ENCODE measurements around the gene SEL1L2. TPM values are rescaled to one million over a fixed set of nuclear protein-coding genes. Genes with fewer than 3 reads are reported as not detected.
A peak's percentile ranks its signal among the peaks of the same experiment; 100 is the strongest.
"Not testable (repeated sequence)": the region's sequence is repeated elsewhere in the genome, so short reads cannot be mapped to it uniquely, and the experiment has no call there.

The SEL1L2 gene, protein sequence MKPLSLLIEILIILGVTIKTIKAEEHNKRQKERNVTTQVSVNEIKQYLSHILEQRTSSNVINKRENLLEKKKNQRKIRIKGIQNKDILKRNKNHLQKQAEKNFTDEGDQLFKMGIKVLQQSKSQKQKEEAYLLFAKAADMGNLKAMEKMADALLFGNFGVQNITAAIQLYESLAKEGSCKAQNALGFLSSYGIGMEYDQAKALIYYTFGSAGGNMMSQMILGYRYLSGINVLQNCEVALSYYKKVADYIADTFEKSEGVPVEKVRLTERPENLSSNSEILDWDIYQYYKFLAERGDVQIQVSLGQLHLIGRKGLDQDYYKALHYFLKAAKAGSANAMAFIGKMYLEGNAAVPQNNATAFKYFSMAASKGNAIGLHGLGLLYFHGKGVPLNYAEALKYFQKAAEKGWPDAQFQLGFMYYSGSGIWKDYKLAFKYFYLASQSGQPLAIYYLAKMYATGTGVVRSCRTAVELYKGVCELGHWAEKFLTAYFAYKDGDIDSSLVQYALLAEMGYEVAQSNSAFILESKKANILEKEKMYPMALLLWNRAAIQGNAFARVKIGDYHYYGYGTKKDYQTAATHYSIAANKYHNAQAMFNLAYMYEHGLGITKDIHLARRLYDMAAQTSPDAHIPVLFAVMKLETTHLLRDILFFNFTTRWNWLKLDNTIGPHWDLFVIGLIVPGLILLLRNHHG
- not detected in 2 replicates for total RNA-seq (2014; rRNA removed)
- polyA plus RNA-seq (2012) = 0.07 TPM

DNA sequence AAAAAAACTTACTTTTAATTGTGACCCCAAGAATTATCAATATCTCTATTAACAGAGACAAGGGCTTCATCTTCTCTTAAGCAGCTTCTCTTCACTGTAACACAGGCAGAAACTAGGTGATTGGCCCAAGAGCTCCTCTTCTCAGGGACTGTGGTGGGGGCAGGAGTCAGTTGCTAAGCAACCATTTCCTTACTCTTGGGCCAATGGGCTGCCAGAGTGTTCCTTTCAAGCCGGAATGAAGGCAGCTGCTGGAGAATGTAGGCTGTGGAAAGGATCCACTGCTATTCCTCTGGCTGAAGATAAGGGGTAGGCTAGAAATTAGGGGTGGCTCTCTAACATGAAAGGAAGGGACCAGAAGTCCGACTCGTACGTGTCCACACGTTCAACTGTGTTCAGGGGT, at the start of gene SEL1L2:
Gene SEL1L2, minus strand, starts transcription at position 150 of the 400 bp plus-strand sequence. Its CDS starts 80 bp downstream, at position 70.
- DNase-seq (ENCODE audit: low read depth) = no peak

DNA sequence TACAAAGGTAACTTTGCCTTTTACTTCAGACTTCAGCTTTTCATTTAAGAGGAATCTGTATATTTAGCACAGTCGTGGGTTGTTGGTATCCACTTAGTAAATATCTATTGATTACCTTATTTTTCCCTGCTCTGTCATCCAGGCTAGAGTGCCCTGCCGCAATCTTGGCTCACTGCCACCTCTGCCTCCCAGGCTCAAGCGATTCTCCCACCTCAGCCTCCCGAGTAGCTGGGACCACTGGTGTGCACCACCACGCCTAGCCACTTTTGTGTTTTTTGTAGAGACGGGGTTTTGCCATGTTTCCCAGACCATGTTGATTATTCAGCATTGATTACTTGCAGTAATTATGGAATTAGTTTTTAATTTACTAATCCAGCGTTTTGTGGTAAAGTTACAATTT, 46.2 kb upstream of the SEL1L2 start:
- DNase-seq (ENCODE audit: low read depth) = no peak

DNA sequence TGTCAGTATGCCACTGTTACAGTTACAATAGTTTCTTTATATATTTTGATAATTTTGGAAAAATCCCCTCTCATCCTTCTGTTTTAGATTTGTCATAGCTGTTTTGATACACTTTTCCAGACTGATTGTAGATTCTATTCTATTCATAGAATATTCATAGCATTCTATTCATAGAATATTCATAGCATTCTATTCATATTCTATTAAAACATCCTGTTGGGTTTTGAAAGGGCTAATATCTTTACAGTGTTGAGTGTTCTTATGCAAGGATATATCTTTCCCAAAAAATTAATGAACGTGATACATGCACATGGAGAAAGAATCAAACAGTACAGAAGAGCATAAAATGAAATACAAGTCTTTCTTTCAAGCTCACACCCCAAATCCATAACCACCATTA, 42.9 kb upstream of the SEL1L2 start:
- no peak for DNase-seq (ENCODE audit: low read depth)

DNA sequence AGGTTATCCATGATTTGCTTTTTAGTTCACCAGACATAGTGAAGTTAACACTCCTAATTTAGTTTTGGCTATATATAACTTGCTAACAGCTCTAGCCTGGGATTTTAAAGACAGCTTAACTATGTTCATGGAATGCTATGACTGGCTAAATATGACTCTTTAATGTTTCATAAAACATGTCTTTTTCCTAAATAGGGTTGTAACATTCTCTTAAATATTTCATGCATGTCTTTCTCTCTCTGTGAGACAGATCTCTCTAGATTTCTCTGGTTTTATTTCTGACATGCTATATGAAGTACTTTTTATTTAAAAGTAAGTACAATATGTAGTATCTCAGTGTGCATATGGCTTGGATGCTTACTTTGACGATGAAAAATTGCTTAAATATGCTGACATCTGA, 40.6 kb upstream of the SEL1L2 start:
- DNase-seq (ENCODE audit: low read depth) = no peak

DNA sequence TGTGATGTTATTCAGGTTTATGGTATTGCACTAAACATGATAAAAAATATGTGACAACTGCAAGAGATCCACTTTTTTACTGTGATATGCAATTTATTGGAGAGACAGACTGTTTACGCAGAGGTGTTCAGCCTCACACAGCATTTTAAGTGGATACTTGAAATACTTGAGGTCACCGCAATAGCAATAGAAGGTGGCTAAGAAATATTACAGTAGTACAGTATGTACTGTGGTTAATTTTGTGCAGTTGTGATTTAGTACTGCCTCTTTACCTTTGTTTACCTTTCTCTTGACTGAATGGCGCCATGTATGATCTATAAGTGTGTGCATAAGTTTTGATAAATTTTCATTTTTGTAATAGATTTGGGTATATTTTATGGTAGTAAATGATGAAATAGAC, 22.3 kb upstream of the SEL1L2 start:
- DNase-seq (ENCODE audit: low read depth) = no peak

DNA sequence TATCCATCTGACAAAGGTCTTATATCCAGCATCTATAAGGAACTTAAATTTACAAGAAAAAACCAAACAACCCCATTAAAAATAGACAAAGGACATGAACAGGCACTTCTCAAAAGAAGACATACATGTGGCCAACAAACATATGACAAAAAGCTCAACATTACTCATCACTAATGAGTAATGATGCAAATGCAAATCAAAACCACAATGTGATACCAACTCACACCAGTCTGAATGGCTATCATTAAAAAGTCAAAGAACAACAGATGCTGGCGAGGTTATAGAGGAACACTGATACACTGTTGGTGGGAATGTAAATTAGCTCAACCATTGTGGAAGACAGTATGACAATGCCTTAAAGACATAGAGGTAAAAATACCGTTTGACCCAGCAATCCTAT, 18.8 kb upstream of the SEL1L2 start:
- DNase-seq (ENCODE audit: low read depth) = no peak

DNA sequence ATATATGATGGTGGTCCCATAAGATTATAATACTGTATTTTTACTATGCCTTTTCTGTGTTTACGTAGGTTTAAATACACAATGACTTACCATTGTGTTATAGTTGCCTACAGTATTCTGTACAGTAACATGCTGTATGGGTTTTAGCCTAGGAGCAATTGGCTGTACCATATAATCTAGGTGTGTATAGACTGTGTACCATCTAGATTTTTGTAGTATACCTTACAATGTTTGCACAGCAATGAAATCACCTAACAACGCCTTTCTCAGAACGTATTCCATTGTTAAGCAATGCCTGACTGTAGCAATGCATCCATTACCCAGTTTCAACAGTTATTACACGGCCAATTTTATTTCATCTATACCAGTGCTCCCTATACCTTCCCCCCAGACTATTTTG, 15.6 kb upstream of the SEL1L2 start:
- no peak for DNase-seq (ENCODE audit: low read depth)

DNA sequence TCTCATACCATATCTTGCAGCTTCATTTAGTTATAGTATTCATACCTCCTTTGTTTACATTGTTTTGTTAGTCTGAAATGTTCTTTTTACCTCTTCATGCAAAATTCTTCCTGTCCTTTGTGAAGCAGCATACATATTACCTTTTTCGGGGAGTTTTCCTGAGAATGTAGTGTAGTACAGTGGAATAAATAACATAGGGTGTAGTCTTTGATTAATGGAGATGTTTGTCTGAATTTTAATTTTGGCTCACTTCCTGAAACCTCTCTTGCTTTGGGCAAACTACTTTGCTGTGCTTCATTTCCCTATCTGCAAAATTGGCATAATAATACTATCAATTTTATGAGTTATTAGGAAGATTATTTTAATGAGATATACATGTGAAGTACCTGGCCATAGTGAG, 10.5 kb upstream of the SEL1L2 start:
- no peak for DNase-seq (ENCODE audit: low read depth)

DNA sequence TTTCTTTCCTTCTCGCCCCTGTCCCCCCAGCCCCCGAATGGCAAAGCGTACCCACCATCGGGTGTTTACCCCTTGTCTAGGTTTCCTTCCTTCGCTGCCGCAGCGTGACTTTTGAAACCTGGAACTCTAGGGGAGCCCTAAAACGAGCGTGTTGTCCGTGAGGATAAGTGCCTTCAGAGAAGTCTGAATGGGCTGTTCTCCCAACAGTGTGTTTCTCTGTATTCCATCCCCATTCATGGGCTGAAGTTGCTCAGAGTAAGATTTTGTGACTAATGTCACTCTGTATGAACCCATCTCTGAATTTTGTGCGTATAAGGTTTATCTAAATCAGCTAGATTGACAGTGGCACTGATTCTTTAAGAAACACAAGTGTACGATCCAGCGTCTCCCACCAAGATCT, 5.9 kb upstream of the SEL1L2 start:
- DNase-seq (ENCODE audit: low read depth) = no peak

DNA sequence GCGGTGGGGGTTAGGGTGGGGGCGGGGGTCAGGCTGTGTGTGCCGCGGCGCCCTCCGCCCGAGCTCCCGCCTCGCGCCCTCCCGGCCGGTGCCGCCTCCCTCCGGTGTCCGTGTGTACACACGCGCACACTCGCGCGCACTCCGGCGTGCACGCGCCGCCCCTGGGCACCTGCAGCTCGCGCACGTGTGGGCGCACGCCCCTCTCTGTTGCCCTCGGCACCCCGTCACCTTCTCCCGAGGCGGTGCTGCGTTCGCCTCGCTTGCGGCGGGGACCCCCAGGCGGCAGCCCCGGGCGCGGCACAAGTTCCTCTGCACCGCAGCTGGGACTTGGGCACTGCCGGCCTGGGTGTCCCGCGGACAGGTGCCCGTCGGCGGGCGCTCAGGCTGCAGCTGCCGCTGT, 5.4 kb upstream of the SEL1L2 start:
- DNase-seq (ENCODE audit: low read depth) = no peak

DNA sequence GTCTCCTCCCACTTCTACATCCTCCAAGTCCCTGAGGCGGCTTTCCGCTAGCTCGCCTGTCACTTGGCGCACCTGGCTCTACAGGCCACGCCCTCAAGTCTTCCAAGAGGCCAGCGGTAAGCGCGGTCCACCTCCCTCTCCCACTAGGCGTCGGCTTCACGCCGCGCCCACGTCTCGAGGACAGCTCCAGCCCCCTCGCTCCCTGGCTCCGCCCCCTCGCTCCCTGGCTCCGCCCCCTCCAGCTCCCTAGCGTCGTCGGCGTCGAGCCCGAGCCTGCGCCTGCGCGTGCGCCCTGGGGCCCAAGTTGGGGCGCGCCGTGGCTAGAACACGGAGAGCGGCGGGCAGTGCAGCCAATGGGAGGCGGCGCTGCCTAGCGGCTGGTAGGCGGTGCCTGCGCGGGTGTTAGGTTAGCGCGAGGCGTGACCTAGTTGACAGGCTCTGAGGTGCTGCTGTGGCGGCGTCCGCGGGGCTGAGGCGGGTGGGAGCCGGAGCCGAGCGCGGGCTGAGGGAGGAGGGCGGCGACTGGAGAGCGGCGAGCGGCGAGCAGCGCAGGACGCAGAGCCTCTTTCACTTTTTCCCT, 4.8 kb upstream of the SEL1L2 start, which contains the start of gene MACROD2:
Gene MACROD2, plus strand, starts transcription at position 431 of the 580 bp plus-strand sequence.
- peak; percentile 89 for DNase-seq (ENCODE audit: low read depth)

DNA sequence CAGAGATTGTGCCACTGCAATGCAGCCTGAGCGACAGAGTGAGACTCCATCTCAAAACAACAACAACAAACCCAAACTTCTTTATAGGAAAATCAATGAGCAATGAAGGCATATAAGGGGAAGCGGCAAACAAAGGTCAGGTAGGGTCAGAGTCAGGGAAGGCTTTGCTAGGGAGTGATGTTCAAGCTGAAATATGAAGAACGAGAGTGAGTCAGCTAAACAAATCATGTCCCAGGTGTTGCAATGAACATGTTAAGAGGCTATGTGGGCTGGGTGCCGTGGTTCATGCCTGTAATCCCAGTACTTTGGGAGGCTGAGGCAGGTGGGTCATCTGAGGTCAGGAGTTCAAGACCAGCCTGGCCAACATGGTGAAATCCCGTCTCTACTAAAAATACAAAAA, 1.5 kb upstream of the SEL1L2 start:
- not testable (repeated sequence) for DNase-seq (ENCODE audit: low read depth)

DNA sequence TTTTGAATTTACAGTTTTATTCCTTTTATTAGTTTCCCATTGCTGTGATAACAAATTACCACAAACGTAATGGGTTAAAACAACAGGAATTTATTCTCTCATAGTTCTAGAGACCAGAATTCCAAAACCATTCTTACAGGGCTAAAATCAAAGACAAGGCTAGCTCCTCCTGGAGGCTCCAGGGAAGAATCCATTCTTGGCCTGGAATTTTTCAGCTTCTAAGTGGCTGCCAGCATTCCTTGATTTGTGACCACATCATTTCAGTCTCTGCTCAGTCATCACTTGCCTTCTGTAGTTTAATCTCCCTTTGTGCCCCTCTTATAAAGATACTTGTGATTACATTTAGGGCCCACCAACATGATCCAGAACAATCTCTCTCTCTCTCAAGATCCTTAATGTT, 897 bp upstream of the SEL1L2 start:
- DNase-seq (ENCODE audit: low read depth) = no peak

DNA sequence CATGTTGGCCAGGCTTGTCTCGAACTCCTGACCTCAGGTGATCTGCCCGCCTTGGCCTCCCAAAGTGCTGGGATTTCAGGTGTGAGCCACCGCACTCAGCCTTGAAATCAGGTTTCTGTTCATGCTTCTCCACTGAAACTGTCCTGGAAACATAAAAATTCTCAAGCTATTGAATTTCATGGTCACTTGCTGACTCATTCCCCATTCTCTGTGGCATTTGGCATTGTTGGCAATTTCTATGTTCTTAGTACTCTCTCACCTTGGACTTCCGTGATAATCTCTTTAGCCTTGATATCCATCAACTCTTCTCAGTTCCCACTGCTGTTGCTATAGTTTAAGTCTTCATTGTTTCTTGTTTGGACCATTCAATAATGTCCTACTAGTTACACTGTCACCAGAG, 6.2 kb downstream of the SEL1L2 start:
- peak; percentile 34 for DNase-seq (ENCODE audit: low read depth)

DNA sequence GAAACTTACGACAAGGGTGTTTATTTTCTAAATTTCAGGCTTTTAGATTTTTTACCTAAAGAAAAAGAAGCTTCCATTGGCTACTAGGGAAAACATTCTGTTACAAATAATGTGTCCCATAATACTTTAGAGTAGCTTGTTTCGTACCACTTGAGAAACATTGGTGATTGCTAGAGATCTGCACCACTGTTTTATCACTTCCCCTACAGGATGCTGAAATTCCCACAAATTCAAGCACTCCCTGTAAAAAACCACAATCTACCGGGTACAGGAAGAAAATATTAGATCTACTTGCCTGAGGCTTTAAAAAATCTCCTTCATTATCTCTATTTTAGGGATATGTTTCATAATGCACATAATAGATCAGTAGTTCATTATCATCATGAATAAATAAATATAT, 29.9 kb downstream of the SEL1L2 start:
- no peak for DNase-seq (ENCODE audit: low read depth)

DNA sequence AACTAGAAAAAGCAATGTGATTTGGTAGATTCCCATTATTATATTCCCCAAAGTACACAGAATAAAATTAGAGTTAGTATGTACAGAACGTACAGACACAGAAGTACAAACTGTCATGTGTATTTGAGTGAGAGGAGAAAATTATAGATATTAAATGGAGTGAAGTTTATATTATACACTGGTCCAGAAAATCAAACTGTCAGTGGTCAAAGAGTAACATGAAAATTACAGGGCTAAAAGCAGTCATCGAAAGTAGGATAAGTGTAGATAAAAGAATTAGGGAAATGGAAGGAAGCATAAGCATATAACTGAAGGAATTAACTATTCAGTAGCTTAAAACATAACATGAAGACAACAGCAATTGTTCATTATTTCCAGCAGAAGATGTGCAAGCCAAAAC, 30.3 kb downstream of the SEL1L2 start:
- DNase-seq (ENCODE audit: low read depth) = no peak

DNA sequence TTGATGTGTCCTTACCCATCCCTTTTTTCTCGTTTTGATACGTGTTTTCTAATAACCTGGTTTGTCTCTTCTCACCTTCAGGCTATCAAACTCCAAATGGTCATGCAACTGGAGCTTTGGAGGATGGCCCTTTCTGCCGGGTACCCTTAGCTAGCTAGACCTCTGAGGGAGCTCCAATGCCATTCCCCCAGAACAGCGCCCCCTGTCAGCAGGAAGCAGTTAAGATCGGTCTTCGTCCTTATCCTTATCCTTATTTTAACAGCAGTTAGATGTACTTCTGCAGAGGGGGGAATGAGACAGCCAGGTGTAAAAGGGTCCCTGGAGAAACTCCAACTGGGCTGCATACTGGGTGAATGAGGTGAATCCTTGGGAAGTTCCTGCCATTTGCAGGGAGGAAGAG, 37.2 kb downstream of the SEL1L2 start:
- no peak for DNase-seq (ENCODE audit: low read depth)

DNA sequence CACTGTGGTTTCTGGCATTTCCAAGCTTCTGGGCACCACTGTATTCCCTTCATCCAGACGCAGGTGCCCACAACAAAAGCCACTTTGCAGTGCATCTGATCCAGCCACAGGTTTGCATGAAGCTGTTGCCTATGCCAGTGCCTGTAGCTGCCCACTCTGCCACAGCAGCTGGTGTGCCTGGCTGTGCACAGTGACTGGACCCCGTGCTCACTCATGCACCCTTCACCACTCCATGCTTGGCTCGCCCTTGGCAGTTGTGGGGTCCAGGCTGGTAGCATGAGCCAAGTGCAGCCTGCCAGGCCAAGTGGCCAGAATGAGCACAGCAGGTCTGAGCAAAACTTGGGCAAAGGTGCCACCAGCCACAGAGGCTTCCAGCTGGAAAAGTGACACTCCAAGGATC, 42.7 kb downstream of the SEL1L2 start:
- no peak for DNase-seq (ENCODE audit: low read depth)

DNA sequence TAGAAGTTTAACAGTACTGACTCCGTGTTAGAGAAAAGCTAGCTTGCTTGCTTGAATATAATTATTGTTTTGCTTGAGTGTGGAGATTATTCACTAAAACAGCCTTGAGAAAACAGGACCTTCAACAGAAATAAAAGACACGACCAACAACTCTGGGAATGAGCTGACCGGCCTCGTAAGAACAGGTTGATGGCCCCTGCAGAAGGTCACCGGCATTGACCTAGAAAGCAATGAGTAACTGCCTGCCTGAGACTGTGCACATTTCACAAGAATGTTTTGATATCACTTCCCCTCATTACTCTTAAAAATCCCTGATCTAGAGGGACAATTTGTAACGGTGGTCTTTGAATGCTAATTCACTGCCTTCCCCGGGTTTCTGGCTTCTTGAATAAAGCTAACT, 49.4 kb downstream of the SEL1L2 start:
- DNase-seq (ENCODE audit: low read depth) = no peak

DNA sequence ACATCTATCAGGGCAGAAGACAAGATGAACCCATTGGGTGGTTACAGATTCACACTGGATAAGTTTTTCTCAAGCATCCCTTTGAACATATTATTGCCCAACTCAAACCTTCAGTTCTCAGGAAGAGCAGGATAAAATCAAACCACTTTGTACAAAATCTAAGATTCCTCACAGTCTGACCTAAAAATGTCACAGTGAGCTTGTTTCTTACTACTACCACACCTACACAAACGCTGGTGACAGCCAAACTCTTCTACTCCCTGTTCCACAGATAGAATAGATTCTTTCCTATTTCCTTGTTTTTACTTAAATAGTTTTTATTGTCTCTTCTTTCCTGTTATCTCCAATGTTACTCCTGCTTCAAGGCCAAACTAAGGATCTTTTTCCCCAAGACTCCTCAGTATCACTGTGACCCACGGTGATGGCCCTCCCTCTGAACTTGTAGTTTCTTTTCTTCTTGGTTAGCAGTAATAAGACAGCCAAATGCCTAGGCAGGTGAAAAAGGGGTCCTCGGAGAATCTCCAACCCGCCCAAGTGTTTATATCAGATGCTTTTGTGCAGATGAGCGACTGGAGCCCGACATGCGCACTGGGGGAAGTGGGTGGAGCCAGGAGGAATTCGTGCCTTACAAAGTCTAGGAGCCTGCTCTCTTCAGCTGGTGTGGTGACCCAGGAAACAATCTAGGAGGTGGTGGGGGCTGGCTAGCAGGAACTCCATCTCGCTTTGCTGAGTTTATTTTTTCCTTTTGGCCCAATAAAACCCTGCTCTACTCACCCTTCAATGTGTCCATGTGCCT, 53.4 kb downstream of the SEL1L2 start:
- DNase-seq (ENCODE audit: low read depth) = no peak

DNA sequence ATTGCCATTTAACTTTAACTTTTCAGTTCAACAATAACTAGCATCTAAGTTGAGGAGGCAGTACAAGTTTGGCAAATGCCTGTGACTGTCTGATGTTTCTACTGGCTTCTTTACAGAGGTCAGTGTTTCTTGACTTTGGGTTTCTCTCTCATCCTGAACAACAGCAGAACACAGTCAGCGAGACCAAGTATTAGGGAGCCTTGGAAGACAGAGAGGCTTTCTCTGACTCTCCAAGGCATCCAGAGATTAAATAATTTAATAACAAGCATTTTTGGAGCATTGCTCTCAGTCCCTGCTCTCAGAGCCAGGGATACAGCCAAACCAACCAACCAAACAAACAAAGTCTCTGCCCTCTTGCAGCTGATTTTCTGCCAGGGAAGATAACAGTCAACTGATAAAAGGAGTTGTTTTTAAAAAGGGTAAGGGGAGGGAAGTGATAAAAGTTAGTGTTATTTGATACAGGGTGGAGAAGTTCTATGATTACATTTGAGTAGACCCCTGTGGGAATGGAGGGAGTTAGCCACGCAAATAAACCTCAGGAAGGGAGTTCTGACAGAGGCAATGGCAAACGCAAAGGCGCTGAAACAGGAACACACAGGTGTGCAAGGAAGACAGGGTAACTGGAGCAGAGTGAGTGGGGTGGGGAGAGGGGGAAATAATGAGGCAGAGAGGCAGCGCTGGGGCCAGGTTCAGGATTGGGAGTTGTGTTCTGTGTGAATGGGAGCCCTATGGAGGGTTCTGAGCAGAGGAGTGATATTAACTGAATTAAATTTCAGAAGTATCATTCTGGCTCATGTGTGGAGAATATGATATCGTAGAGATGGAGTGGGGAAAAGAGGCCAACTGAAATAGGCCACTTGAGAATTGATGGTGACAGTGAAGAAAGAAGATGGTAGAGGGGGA, 55.2 kb downstream of the SEL1L2 start:
- DNase-seq (ENCODE audit: low read depth) = no peak
